ENCODE data around the gene PLEKHG5. TPM values are rescaled to one million over a fixed set of nuclear protein-coding genes. Genes with fewer than 3 reads are reported as not detected.

PLEKHG5 gene
- total RNA-seq, 1 donor from 2014 or later, result 34.9 TPM

DNA sequence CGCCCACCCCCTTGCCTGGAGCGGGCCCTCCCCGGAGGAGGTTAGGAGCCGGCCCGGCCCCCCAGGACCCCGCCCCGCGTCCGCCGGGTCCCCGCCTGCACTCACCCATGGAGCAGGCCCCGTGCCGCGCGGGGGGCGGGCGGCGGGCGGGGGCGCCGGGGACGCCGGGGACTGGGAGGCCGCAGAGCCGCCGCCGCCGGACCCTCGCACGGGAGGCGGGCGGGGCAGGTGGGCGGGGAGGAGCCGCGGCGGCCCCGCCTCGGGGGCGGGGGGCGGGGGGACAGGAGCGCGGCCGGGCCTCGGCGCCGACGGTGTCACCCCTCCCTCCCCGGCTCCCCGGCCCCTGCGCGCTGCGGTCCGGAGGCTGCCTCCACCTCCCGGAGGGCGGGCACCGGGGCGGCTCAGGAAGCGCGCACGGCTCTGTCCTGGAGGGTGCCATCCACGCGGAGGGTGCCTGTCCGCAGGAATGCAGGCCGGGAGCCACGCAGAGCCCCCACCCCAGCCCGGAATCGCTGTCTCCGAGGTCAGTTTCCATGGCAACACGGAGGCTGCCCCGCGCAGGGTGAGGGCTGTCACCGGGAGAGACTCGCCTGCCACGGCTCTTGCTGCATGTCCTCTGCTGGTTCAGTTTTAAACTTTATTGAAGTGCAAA, 5.9 kb upstream of the PLEKHG5 start:
- H3K4me1 Mint-ChIP-seq (ENCODE audit: unreplicated experiment), result peaks cover 67% of the 10 kb centered on the region
- H3K27me3 Mint-ChIP-seq (ENCODE audit: unreplicated experiment), result no peaks in the 10 kb centered on the region
- TF ChIP-seq, protein P1, sequence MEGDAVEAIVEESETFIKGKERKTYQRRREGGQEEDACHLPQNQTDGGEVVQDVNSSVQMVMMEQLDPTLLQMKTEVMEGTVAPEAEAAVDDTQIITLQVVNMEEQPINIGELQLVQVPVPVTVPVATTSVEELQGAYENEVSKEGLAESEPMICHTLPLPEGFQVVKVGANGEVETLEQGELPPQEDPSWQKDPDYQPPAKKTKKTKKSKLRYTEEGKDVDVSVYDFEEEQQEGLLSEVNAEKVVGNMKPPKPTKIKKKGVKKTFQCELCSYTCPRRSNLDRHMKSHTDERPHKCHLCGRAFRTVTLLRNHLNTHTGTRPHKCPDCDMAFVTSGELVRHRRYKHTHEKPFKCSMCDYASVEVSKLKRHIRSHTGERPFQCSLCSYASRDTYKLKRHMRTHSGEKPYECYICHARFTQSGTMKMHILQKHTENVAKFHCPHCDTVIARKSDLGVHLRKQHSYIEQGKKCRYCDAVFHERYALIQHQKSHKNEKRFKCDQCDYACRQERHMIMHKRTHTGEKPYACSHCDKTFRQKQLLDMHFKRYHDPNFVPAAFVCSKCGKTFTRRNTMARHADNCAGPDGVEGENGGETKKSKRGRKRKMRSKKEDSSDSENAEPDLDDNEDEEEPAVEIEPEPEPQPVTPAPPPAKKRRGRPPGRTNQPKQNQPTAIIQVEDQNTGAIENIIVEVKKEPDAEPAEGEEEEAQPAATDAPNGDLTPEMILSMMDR (IDR thresholded peaks at IDR 0.05), result no peak
- H3K9me3 Mint-ChIP-seq (ENCODE audit: unreplicated experiment), result no peaks in the 10 kb centered on the region
- H3K36me3 Mint-ChIP-seq (ENCODE audit: unreplicated experiment), result no peaks in the 10 kb centered on the region
- peak overlapping the region; percentile 74 for H3K4me3 Mint-ChIP-seq (ENCODE audit: unreplicated experiment)
- no peak for DNase-seq (ENCODE audit: extremely low spot score, unreplicated experiment)
- H3K27ac Mint-ChIP-seq (ENCODE audit: unreplicated experiment), result peak overlapping the region; percentile 50

DNA sequence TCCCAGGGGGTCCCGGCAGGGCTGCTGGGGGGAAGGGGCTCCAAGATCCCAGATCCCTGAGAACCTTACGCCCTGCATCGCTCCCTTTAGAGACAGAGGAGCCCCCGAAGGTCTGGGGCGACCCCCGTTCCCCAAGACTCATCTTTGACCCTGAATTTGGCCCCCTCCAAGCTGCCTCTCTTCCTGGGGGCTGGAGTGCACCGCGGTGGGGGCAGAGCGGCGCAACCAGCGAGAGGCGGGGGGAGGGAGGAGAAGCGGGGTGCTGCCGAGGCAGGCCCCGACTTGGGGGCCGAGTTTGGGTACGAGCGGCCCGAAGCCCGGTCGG, 5.4 kb upstream of the PLEKHG5 start:
- H3K4me3 Mint-ChIP-seq (ENCODE audit: unreplicated experiment), result peak overlapping the region; percentile 74
- TF ChIP-seq, protein P1 (IDR thresholded peaks at IDR 0.05), result no peak
- no peaks in the 10 kb centered on the region for H3K36me3 Mint-ChIP-seq (ENCODE audit: unreplicated experiment)
- peak overlapping the region; percentile 60 for H3K27ac Mint-ChIP-seq (ENCODE audit: unreplicated experiment)
- H3K4me1 Mint-ChIP-seq (ENCODE audit: unreplicated experiment), result peaks cover 67% of the 10 kb centered on the region
- DNase-seq (ENCODE audit: extremely low spot score, unreplicated experiment), result no peak
- no peaks in the 10 kb centered on the region for H3K27me3 Mint-ChIP-seq (ENCODE audit: unreplicated experiment)
- H3K9me3 Mint-ChIP-seq (ENCODE audit: unreplicated experiment), result no peaks in the 10 kb centered on the region

DNA sequence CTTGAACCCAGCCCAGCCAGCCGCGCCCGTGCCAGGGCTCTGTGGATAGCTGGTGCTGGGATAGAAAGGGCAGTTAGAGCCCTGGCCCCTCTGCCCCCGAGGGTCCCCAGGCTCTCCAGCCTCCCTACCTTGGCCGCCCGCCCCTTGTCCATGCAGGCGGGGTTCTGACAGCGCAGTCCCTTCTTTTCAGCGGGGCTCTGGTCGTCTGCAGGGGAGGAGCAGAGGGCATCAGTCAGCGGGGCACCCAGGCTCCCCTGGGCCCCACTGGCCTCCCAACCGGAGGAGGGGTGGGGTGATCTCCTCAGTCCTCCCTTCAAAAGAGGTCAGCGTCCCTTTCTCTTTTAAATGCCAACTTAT, 4.9 kb upstream of the PLEKHG5 start:
- H3K4me3 Mint-ChIP-seq (ENCODE audit: unreplicated experiment), result peak overlapping the region; percentile 74
- no peaks in the 10 kb centered on the region for H3K27me3 Mint-ChIP-seq (ENCODE audit: unreplicated experiment)
- no peaks in the 10 kb centered on the region for H3K9me3 Mint-ChIP-seq (ENCODE audit: unreplicated experiment)
- H3K36me3 Mint-ChIP-seq (ENCODE audit: unreplicated experiment), result no peaks in the 10 kb centered on the region
- no peak for DNase-seq (ENCODE audit: extremely low spot score, unreplicated experiment)
- TF ChIP-seq, protein P1 (IDR thresholded peaks at IDR 0.05), result no peak
- H3K4me1 Mint-ChIP-seq (ENCODE audit: unreplicated experiment), result peaks cover 67% of the 10 kb centered on the region
- H3K27ac Mint-ChIP-seq (ENCODE audit: unreplicated experiment), result peak overlapping the region; percentile 60

DNA sequence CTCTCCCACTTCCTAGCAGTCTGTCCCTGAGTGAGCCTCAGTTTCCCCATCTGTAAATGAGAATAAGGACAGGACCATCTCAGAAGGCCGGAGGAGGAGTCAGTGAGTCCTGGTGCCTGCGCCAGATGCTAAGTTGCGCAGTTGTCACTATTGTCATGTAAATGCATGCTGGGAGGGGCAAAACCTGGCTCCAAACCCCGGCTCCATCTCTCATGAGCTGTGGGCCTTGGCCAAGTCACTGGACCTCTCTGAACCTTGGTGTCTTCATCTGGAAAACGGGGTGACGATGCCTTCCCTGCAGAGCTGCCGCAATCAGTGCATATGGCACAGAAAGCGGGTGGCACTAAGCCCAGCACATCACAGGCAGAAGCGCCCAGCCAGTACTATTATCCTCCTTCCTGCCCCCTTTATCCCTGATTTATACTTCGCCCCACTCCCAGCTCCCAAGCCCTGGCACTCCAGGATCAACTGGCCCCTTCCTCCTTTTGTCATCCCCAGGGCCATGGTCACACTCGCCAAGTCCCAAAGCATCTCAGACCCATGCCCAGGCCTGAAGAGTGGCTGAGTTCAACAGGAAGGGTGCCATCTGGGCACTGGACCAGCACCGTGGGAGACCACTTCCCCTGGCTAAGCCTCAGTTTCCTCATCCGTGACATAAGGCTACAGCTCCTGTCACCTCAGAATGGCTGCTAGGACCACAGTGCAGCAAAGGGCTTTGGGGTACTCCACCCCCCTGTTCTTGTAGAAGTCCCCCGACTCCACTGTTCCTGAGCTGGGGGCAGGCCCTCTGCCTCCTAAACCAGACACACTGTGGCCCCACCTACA, 4.3 kb upstream of the PLEKHG5 start:
- Mint-ChIP-seq H3K9me3 (ENCODE audit: unreplicated experiment) (no peaks in the 10 kb centered on the region), H3K27me3 (ENCODE audit: unreplicated experiment) (no peaks in the 10 kb centered on the region), H3K27ac (ENCODE audit: unreplicated experiment) (peak overlapping the region; percentile 60), H3K4me1 (ENCODE audit: unreplicated experiment) (peaks cover 65% of the 10 kb centered on the region), H3K36me3 (ENCODE audit: unreplicated experiment) (no peaks in the 10 kb centered on the region), H3K4me3 (ENCODE audit: unreplicated experiment) (peak overlapping the region; percentile 74)
- DNase-seq (ENCODE audit: extremely low spot score, unreplicated experiment), result no peak
- TF ChIP-seq, protein P1 (IDR thresholded peaks at IDR 0.05), result no peak

DNA sequence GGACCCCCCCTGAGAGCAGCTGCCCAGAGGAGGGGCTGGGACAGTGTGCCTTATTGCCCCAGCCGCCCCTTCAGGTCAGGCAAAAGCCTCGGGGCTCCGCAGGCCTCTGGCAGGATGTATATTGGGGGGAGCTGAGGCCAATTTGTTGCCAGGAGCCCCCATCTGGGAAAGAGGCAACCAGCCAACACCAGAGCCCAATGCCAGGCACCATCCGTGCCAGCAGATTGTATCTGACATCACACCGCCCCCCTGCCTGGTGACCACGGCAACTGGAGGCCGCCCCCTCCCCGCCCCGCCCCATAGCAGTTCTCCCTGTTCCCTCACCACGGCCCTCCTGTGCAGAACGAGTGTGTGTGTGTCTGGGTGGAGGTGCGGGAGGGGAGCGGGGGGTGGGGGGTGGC, 3.6 kb upstream of the PLEKHG5 start:
- no peak for DNase-seq (ENCODE audit: extremely low spot score, unreplicated experiment)
- Mint-ChIP-seq H3K4me1 (ENCODE audit: unreplicated experiment) (peaks cover 60% of the 10 kb centered on the region), H3K27me3 (ENCODE audit: unreplicated experiment) (no peaks in the 10 kb centered on the region), H3K36me3 (ENCODE audit: unreplicated experiment) (no peaks in the 10 kb centered on the region), H3K27ac (ENCODE audit: unreplicated experiment) (no peak overlapping the region), H3K4me3 (ENCODE audit: unreplicated experiment) (no peak overlapping the region), H3K9me3 (ENCODE audit: unreplicated experiment) (no peaks in the 10 kb centered on the region)
- TF ChIP-seq, protein P1 (IDR thresholded peaks at IDR 0.05), result no peak
